NT2/D1 (cell line): ENCODE results near the gene RNF10.

Source experiments
- YY1 ChIP-seq: IDR thresholded peaks from 2 replicates; pipeline ENCODE4 v1.6.1; 2011; ENCODE audit not compliant: insufficient read length, insufficient read depth
- ZNF274 ChIP-seq: IDR thresholded peaks from 2 replicates; pipeline ENCODE4 v1.6.1; 2011; ENCODE audit warnings: mild to moderate bottlenecking, low read depth, low read length

DNA sequence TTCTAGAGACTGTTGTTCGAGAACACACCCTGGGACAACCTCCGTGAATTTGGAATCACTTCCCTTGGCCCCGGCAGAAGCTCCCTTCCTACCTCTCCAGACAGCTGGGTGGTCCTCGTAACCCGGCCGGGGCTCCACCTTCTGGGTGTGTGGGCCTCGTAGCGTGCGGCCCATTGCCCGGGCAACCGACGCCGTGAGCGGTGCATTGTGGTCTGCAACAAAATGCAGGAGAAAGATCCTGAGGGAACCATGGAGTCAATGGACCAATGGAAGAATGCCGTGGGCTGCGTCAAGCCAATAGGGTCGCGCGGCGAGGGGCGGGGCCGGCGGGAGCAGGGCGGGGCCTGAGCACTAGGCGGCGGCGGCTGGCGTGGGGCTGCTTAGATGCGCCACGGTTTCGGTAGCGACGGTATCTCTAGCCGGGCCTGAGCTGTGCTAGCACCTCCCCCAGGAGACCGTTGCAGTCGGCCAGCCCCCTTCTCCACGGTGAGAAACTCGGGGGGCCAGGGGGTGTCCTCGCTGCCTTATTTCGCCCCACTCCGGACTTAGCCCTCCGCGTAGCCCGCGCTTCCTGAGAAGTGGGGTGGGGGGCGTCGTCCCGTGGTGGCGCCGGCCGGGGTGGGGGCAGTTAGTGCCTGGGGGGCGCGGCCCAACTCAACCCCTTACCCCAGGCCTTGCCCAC, 38.3 kb upstream of the RNF10 start, which contains the start of gene DYNLL1:
- no peak for TF ChIP-seq YY1
- no peak for TF ChIP-seq ZNF274
